Sigmoid colon (tissue), 7 donors: ENCODE results near the gene GFRA3. TPM values are rescaled to one million over a fixed set of nuclear protein-coding genes. Genes with fewer than 3 reads are reported as not detected.

Source experiments
- DNase-seq: peaks from one replicate; pipeline ENCODE4 v3.0.0-alpha.2; 2019
- H3K27ac ChIP-seq, 4 donors: fragments of 200-600 bp; sonication (generic); one replicate each; pipeline ENCODE4 v1.5.1; 2016 to 2019; ENCODE audit warnings: mild to moderate bottlenecking in 1 of 4
- H3K27me3 ChIP-seq, 3 donors: fragments of 200-600 bp; sonication (generic); one replicate each; pipeline ENCODE4 v1.5.1; 2019; ENCODE audit warnings: mild to moderate bottlenecking in 1 of 3
- H3K36me3 ChIP-seq, 4 donors: fragments of 200-600 bp; sonication (generic); one replicate each; pipeline ENCODE4 v1.5.1; 2016 to 2019
- H3K4me1 ChIP-seq, 4 donors: fragments of 200-600 bp; sonication (generic); one replicate each; pipeline ENCODE4 v1.5.1; 2017 to 2019
- H3K4me3 ChIP-seq, 4 donors: fragments of 200-600 bp; sonication (generic); one replicate each; pipeline ENCODE4 v1.5.1; 2017 to 2019; ENCODE audit warnings: mild to moderate bottlenecking in 2 of 4, moderate library complexity in 1 of 4
- H3K9me3 ChIP-seq, 4 donors: fragments of 200-600 bp in 3 of 4; sonication (generic) in 3 of 4; one replicate each; pipeline versions ENCODE4 v1.5.1 to v1.6.1; 2013 to 2019
- EP300 ChIP-seq, 4 donors: sonication (generic); formaldehyde crosslinking; IDR thresholded peaks; one replicate each; pipeline ENCODE4 v1.6.1; 2017; ENCODE audit warnings: antibody characterized with exemption in 4 of 4
- POLR2A ChIP-seq, 2 donors: fragments of 450-650 bp; IDR thresholded peaks; one replicate each; pipeline ENCODE4 v1.6.1; 2016; ENCODE audit warnings: antibody characterized with exemption in 2 of 2, mild to moderate bottlenecking in 2 of 2, moderate library complexity in 2 of 2
- POLR2AphosphoS5 ChIP-seq, 4 donors: sonication (generic); formaldehyde crosslinking; IDR thresholded peaks; one replicate each; pipeline ENCODE4 v1.6.1; 2017; ENCODE audit warnings: antibody characterized with exemption in 4 of 4
- WGBS, 2 donors: extraction: QIAGEN DNeasy Blood & Tissue Kit; methylation state at CpG; one replicate each; pipeline ENCODE4 v1.1.7; 2013; 5-methylcytosine and 5-hydroxymethylcytosine counted together
- intact Hi-C: fragments of 100-400 bp; cut with DNase I; formaldehyde crosslinking; loops from one replicate; pipeline ENCODE4 v1.15.1; 2023
- polyA plus RNA-seq, 3 donors: library from polyadenylated mRNA; stranded (reverse); fragments of 200-250 nt; gene quantifications; one replicate each; pipeline ENCODE4 v1.2.3, GENCODE V29; 2013
- total RNA-seq, 4 donors: library from RNA; depleted of rRNA; stranded (reverse); fragments of >200 nt; gene quantifications; one replicate each; pipeline ENCODE4 v1.1.0, GENCODE V29; 2016
- TF ChIP-seq, protein P1 (sequence below), 4 experiments: fragments of 450-650 bp in 3 of 4; fragments of 200-600 bp in 1 of 4; IDR thresholded peaks; one replicate each; pipeline ENCODE4 v1.5.1; 2016 to 2019; ENCODE audit warnings: antibody characterized with exemption in 4 of 4, mild to moderate bottlenecking in 3 of 4, moderate library complexity in 2 of 4
- donor health status: healthy with polysubstance abuse.
- donor health status: Bipolar disorder and iron deficiency.
- donor health status: healthy.

Gene GFRA3
- total and polyA plus RNA-seq, 7 donors: 0.49 to 3.9 (median 0.77) TPM; not detected in 1

DNA sequence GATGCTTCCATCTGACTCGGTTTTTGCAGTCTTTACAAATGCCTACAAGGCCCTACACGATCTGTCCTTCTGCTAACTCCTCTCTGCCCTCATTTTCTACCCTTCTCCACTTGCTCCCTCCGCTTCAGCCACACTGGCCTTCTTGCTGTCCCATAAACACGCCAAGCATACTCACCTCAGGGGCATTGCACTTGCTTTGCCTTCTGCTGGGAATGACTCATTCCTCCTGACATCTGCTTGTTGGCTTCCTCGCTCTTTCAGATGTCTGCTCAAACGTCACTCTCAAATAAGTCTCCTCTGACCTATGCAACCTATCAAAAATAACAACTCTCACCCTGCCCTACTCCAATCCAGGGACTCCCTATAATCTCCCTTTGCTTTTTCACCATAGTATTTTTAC, 29.0 kb upstream of the GFRA3 start:
- WGBS, 2 donors: 86 to 90% methylated on average over 6 of the region's 6 CpGs
- H3K4me3 ChIP-seq: no peak overlapping the region
- no peaks in the 10 kb centered on the region for H3K9me3 ChIP-seq
- intact Hi-C loops: no loop called here
- no peaks in the 10 kb centered on the region for H3K36me3 ChIP-seq
- H3K27me3 ChIP-seq: no peaks in the 10 kb centered on the region
- TF ChIP-seq POLR2AphosphoS5 (IDR thresholded peaks at IDR 0.05) (no peak), EP300 (IDR thresholded peaks at IDR 0.05) (no peak), POLR2A (IDR thresholded peaks at IDR 0.05) (no peak)
- TF ChIP-seq, protein P1, sequence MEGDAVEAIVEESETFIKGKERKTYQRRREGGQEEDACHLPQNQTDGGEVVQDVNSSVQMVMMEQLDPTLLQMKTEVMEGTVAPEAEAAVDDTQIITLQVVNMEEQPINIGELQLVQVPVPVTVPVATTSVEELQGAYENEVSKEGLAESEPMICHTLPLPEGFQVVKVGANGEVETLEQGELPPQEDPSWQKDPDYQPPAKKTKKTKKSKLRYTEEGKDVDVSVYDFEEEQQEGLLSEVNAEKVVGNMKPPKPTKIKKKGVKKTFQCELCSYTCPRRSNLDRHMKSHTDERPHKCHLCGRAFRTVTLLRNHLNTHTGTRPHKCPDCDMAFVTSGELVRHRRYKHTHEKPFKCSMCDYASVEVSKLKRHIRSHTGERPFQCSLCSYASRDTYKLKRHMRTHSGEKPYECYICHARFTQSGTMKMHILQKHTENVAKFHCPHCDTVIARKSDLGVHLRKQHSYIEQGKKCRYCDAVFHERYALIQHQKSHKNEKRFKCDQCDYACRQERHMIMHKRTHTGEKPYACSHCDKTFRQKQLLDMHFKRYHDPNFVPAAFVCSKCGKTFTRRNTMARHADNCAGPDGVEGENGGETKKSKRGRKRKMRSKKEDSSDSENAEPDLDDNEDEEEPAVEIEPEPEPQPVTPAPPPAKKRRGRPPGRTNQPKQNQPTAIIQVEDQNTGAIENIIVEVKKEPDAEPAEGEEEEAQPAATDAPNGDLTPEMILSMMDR (IDR thresholded peaks at IDR 0.05): no peak
- H3K4me1 ChIP-seq: no peaks in the 10 kb centered on the region
- no peak for DNase-seq
- no peak overlapping the region for H3K27ac ChIP-seq

DNA sequence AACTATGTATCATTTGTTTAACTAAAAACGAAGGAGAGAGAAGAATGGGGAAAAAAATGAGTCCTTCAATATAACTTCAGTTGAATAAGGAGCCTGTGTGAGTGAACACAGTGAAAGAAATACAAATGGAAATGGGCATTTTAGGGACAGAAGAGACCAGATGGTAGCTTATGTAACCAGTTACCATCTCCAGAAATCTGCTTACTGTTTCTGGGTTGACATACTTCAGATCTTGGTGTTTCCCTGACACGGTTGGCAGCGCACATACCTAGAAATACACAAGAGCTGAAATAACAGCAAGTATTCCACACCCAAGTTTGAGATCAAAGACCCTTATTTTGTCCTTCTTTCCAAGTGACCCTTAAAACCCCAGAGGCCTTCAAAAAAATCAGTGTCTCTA, 14.9 kb upstream of the GFRA3 start:
- Histone ChIP-seq H3K27me3 (no peaks in the 10 kb centered on the region), H3K4me1 (no peaks in the 10 kb centered on the region), H3K36me3 (no peaks in the 10 kb centered on the region), H3K4me3 (no peak overlapping the region), H3K27ac (no peak overlapping the region), H3K9me3 (no peaks in the 10 kb centered on the region)
- TF ChIP-seq, protein P1 (IDR thresholded peaks at IDR 0.05): no peak
- no peak for TF ChIP-seq POLR2A (IDR thresholded peaks at IDR 0.05)
- TF ChIP-seq EP300 (IDR thresholded peaks at IDR 0.05): no peak
- no peak for TF ChIP-seq POLR2AphosphoS5 (IDR thresholded peaks at IDR 0.05)
- WGBS, 2 donors: 89 to 90% methylated on average over 3 of the region's 3 CpGs
- DNase-seq: no peak
- intact Hi-C loops: no loop called here

DNA sequence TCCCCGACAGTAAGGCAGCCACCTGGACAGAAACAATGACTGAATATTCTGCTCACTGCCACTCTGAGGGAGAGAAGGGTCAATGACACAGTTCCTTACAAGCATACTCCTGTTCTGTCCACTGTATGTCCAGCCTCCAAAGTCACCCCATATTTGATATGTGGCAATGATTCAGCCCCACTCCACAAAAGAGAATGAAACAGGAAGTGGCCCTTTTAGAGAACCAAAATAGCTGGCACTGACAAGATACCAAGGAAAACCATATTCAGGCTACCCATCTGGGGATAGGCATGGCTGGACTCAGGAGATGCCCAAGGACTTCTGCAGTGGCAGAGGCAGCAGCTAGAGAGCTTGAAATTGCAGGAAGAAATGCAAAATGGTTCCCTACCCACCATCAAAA, 12.8 kb upstream of the GFRA3 start:
- intact Hi-C loops: no loop called here
- H3K27ac ChIP-seq: no peak overlapping the region
- no peaks in the 10 kb centered on the region for H3K9me3 ChIP-seq
- H3K27me3 ChIP-seq: no peaks in the 10 kb centered on the region
- no peaks in the 10 kb centered on the region for H3K4me1 ChIP-seq
- no peak overlapping the region for H3K4me3 ChIP-seq
- H3K36me3 ChIP-seq: no peaks in the 10 kb centered on the region
- TF ChIP-seq POLR2AphosphoS5 (IDR thresholded peaks at IDR 0.05) (no peak), EP300 (IDR thresholded peaks at IDR 0.05) (no peak)
- 91 to 98% methylated on average over 1 of the region's 1 CpG for WGBS, 2 donors
- no peak for DNase-seq

DNA sequence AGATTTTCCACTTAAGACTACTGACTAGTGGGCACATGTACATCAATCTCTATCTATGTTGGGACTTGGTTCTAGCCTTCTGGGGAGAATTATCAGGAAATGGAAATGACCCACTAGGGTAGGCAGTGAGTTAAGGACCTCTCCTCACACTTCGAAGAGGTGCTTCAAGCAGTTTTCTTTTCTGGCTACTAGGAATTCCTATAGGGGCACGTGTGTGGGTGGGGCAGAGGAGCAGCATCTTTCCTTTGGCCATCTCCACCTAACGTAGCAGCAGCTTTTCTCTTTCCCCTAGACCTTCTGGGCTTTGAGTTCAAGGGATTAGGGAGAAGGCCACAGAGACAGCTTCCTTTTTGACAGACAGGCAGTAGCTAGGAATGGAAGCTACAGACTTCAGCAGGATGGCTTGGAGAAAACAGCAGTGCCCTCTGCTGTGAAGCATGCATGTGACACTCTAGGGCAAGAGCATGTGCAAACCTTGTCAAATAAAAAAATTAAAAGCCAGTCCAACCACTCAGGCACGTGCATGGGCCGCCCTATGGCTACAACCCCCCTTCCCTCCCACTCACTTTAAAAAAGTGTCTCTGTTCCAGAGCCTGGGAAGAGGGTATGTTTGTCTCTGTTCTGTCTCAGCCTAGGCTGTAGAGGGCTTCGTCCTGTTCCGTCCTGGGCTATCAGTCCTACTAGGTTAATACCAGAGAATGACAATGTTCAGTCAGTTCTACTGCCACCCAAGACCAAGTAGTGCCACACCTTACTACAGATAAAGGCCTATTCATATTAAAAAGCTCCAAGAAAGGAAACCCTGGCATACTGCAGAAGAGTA, 8.7 kb upstream of the GFRA3 start:
- intact Hi-C loops: loop anchor here (1.0 kb wide), 1 partner anchor 60 kb away; no protein-coding TSS in a partner anchor
- Histone ChIP-seq H3K27ac (no peak overlapping the region), H3K9me3 (no peaks in the 10 kb centered on the region), H3K4me1 (no peaks in the 10 kb centered on the region), H3K4me3 (no peak overlapping the region), H3K27me3 (no peaks in the 10 kb centered on the region), H3K36me3 (no peaks in the 10 kb centered on the region)
- peak; percentile 63 for DNase-seq
- 64 to 72% methylated on average over 7 of the region's 7 CpGs for WGBS, 2 donors
- TF ChIP-seq, protein P1 (IDR thresholded peaks at IDR 0.05): peak in 3 of 4 experiments; percentile 32 to 56 (median 36)
- TF ChIP-seq EP300 (IDR thresholded peaks at IDR 0.05): no peak
- no peak for TF ChIP-seq POLR2AphosphoS5 (IDR thresholded peaks at IDR 0.05)

DNA sequence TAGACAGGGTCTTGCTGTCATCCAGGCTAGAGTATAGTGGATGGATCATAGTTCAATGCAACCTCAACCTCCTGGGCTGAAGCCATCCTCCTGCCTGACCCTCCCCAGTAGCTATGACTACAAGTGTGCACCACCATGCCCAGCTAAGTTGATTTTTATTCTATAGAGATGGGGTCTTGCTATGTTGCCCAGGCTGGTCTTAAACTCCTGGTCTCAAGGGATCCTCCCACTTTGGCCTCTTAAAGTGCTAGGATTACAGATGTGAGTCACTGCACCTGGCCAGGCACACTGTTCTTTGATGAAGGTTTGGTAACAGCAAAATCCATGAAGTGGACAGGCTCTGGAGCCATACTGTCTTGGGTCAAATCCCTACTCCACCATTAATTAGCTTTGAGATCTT, 6.5 kb upstream of the GFRA3 start:
- TF ChIP-seq EP300 (IDR thresholded peaks at IDR 0.05): no peak
- no peak for TF ChIP-seq POLR2AphosphoS5 (IDR thresholded peaks at IDR 0.05)
- no peak for TF ChIP-seq POLR2A (IDR thresholded peaks at IDR 0.05)
- TF ChIP-seq, protein P1 (IDR thresholded peaks at IDR 0.05): no peak
- Histone ChIP-seq H3K4me3 (no peak overlapping the region), H3K27me3 (no peaks in the 10 kb centered on the region), H3K9me3 (no peaks in the 10 kb centered on the region), H3K4me1 (no peaks in the 10 kb centered on the region), H3K27ac (no peak overlapping the region), H3K36me3 (no peaks in the 10 kb centered on the region)
- intact Hi-C loops: no loop called here
- DNase-seq: no peak
